Mucosa of stomach (tissue), 1 donor: ENCODE measurements around the gene CAMTA1.

Source experiments
- H3K27me3 ChIP-seq: one replicate; pipeline ENCODE4 v1.7.0; 2013; ENCODE audit warnings: mild to moderate bottlenecking, low read length; ENCODE audit not compliant: control insufficient read depth, insufficient read depth
- H3K36me3 ChIP-seq: one replicate; pipeline ENCODE4 v1.7.0; 2013; ENCODE audit warnings: low read length; ENCODE audit not compliant: control insufficient read depth, insufficient read depth
- H3K4me1 ChIP-seq: one replicate; pipeline ENCODE4 v1.7.0; 2013; ENCODE audit warnings: mild to moderate bottlenecking, low read length; ENCODE audit not compliant: control insufficient read depth, insufficient read depth
- H3K4me3 ChIP-seq: one replicate; pipeline ENCODE4 v1.7.0; 2013; ENCODE audit warnings: low read length
- H3K9ac ChIP-seq: one replicate; pipeline ENCODE4 v1.7.0; 2013; ENCODE audit warnings: mild to moderate bottlenecking, low read length, moderate library complexity
- H3K9me3 ChIP-seq: one replicate; pipeline ENCODE4 v1.7.0; 2013; ENCODE audit warnings: mild to moderate bottlenecking, low read length, moderate library complexity; ENCODE audit not compliant: control insufficient read depth
- donor health status: Pancreatic carcinoma.

The CAMTA1 gene

GRCh38 chr1:7225711-7226505 is 440.7 kb downstream of the CAMTA1 start:
- no peak overlapping the region for H3K4me3 ChIP-seq
- H3K4me1 ChIP-seq: peaks cover 6% of the 10 kb centered on the region
- H3K9me3 ChIP-seq: no peaks in the 10 kb centered on the region
- H3K27me3 ChIP-seq: peaks cover 6% of the 10 kb centered on the region
- no peak overlapping the region for H3K9ac ChIP-seq
- H3K36me3 ChIP-seq: no peaks in the 10 kb centered on the region

GRCh38 chr1:7227654-7228053 is 442.4 kb downstream of the CAMTA1 start:
- Histone ChIP-seq H3K9ac (no peak overlapping the region), H3K27me3 (peaks cover 6% of the 10 kb centered on the region), H3K9me3 (no peaks in the 10 kb centered on the region), H3K4me1 (peaks cover 6% of the 10 kb centered on the region), H3K4me3 (no peak overlapping the region), H3K36me3 (no peaks in the 10 kb centered on the region)

GRCh38 chr1:7228252-7228961 is 443.2 kb downstream of the CAMTA1 start:
- Histone ChIP-seq H3K36me3 (no peaks in the 10 kb centered on the region), H3K9ac (no peak overlapping the region), H3K9me3 (no peaks in the 10 kb centered on the region), H3K4me3 (no peak overlapping the region), H3K27me3 (peaks cover 6% of the 10 kb centered on the region), H3K4me1 (peaks cover 6% of the 10 kb centered on the region)

- Histone ChIP-seq H3K4me3 (no peak overlapping the region), H3K36me3 (no peaks in the 10 kb centered on the region), H3K4me1 (peaks cover 5% of the 10 kb centered on the region), H3K9me3 (no peaks in the 10 kb centered on the region), H3K9ac (no peak overlapping the region), H3K27me3 (peaks cover 6% of the 10 kb centered on the region)
Measured at GRCh38 chr1:7229186-7229585, 443.9 kb downstream of the CAMTA1 start.

- H3K4me1 ChIP-seq: peaks cover 9% of the 10 kb centered on the region
- no peaks in the 10 kb centered on the region for H3K9me3 ChIP-seq
- no peak overlapping the region for H3K4me3 ChIP-seq
- H3K27me3 ChIP-seq: peaks cover 6% of the 10 kb centered on the region
- H3K9ac ChIP-seq: no peak overlapping the region
- H3K36me3 ChIP-seq: no peaks in the 10 kb centered on the region
Measured at GRCh38 chr1:7229696-7230631, 444.7 kb downstream of the CAMTA1 start.

- no peaks in the 10 kb centered on the region for H3K36me3 ChIP-seq
- no peak overlapping the region for H3K9ac ChIP-seq
- H3K9me3 ChIP-seq: no peaks in the 10 kb centered on the region
- no peak overlapping the region for H3K4me3 ChIP-seq
- peaks cover 23% of the 10 kb centered on the region for H3K4me1 ChIP-seq
- peaks cover 6% of the 10 kb centered on the region for H3K27me3 ChIP-seq
Measured at GRCh38 chr1:7232441-7233236, 447.4 kb downstream of the CAMTA1 start.

GRCh38 chr1:7233237-7233540 is 447.9 kb downstream of the CAMTA1 start:
- Histone ChIP-seq H3K9ac (no peak overlapping the region), H3K4me3 (no peak overlapping the region), H3K36me3 (no peaks in the 10 kb centered on the region), H3K9me3 (no peaks in the 10 kb centered on the region), H3K4me1 (peaks cover 25% of the 10 kb centered on the region), H3K27me3 (peaks cover 6% of the 10 kb centered on the region)

GRCh38 chr1:7233646-7234470 is 448.6 kb downstream of the CAMTA1 start:
- Histone ChIP-seq H3K9ac (no peak overlapping the region), H3K9me3 (no peaks in the 10 kb centered on the region), H3K4me3 (no peak overlapping the region), H3K36me3 (no peaks in the 10 kb centered on the region), H3K27me3 (peaks cover 2% of the 10 kb centered on the region), H3K4me1 (peaks cover 25% of the 10 kb centered on the region)

- peaks cover 25% of the 10 kb centered on the region for H3K4me1 ChIP-seq
- H3K4me3 ChIP-seq: no peak overlapping the region
- no peaks in the 10 kb centered on the region for H3K27me3 ChIP-seq
- no peaks in the 10 kb centered on the region for H3K9me3 ChIP-seq
- no peak overlapping the region for H3K9ac ChIP-seq
- H3K36me3 ChIP-seq: no peaks in the 10 kb centered on the region
Measured at GRCh38 chr1:7234471-7234755, 449.2 kb downstream of the CAMTA1 start.

- H3K4me3 ChIP-seq: no peak overlapping the region
- H3K4me1 ChIP-seq: peaks cover 25% of the 10 kb centered on the region
- H3K36me3 ChIP-seq: no peaks in the 10 kb centered on the region
- no peaks in the 10 kb centered on the region for H3K27me3 ChIP-seq
- H3K9ac ChIP-seq: no peak overlapping the region
- no peaks in the 10 kb centered on the region for H3K9me3 ChIP-seq
Measured at GRCh38 chr1:7235871-7236517, 450.7 kb downstream of the CAMTA1 start.
